NCI-H1417 (cell line): ENCODE results near the gene NFATC3.

Source experiments
- DNase-seq, 3 experiments: peaks; one replicate each; lab custom pipeline; 2025; lab: John Stamatoyannopoulos, UW

The NFATC3 gene

GRCh38 chr16:68190736-68191510 lies 105.8 kb downstream of the NFATC3 start:
- DNase-seq, result no peak

- no peak for DNase-seq
Observed at GRCh38 chr16:68194251-68194650, 109.1 kb downstream of the NFATC3 start.

DNA sequence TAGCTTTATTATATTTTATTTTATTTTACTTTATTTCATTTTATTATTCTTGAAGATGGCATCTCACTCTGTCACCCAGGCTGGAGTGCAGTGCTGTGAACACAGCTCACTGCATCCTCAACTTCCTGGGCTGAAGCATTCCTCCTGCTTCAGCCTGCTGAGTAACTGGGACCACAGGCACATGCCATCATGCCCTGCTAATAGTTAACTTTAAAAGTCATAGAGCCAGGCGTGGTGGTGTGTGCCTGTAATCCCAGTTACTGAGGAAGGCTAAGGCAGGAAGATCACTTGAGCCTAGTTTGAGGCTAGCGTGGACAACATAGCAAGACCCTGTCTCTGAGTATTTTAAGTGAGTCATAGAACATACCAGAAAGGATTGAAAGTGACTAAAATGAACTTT lies 112.1 kb downstream of the NFATC3 start:
- no peak for DNase-seq

- DNase-seq, result no peak
Observed at GRCh38 chr16:68200088-68200783, 115.1 kb downstream of the NFATC3 start.

DNA sequence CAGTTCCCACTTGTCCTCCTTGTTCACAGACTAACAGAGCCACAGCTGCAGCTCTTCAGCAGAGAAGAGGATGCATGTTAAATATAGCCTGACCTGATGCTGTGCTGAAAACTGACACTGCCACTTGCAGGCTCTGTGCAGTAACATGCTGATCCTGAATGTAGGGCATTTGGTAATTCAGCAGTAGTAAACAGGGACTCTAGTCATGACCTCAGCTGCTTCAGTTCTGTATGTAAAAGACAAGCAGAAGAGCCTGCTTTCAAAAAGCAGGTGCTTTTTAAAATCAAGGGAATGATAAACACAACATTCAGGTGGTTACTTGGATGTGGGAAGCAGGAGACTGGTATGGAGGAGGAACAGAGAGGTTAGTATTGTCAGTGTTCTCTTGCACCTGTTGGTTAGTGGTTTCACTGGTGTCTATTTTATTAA lies 116.9 kb downstream of the NFATC3 start:
- peak in 2 of 3 experiments; percentile 50 to 84 for DNase-seq

DNA sequence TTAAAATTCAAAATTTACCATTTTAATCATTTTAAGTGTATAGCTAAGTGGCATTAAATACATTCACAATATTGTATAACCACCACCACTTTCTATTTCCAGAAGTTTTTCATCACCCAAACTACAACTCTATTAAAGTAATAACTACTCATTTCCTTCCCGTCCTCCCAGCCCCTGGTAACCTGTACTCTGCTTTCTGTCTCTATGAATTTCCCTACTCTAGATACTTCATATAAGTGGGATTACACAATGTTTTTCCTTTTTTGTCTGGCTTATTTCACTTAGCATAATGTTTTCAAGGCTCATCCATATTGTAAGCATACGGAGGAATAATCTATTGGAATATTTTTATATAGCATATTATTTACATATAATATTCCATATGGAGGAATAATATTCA lies 121.1 kb downstream of the NFATC3 start:
- no peak for DNase-seq

DNA sequence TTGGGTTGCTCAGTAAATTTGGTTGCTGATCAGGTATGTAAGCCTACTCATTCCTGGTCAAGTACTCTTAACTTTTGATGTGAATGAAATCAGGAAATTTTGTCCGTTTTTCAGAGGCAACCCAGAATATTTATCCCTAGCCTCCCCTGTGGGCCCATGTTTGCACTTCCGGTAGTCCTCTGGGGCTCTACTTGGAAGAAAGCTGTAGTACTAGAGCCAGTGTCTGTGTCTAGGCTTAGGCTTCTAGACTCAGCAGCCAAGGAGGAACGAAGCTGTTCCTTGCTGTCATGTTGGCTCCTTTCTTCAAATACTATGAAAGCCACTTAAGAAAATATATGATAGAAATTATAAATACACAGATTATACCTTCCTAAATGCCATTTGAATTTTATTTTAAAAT lies 129.6 kb downstream of the NFATC3 start:
- DNase-seq, result no peak

GRCh38 chr16:68215302-68215701 lies 130.1 kb downstream of the NFATC3 start:
- DNase-seq, result no peak

DNA sequence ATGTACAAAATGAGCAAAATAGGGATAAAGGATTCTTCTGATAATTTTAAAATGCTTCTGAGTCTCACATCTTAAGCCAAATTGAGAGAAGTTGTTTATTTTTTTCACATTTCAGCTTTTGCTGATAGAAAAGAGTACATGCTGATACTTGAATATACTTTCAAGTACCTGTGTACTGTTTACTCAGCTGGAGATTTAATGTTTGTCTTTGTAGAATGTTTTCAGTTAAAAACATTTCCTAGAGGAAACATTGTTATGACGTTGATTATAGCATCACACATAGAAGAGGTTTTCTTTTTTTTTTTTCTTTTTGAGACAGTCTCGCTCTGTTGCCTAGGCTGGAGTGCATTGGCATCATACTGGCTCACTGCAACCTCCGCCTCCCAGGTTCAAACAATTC lies 131.1 kb downstream of the NFATC3 start:
- DNase-seq, result peak in 1 of 3 experiments; percentile 28

DNA sequence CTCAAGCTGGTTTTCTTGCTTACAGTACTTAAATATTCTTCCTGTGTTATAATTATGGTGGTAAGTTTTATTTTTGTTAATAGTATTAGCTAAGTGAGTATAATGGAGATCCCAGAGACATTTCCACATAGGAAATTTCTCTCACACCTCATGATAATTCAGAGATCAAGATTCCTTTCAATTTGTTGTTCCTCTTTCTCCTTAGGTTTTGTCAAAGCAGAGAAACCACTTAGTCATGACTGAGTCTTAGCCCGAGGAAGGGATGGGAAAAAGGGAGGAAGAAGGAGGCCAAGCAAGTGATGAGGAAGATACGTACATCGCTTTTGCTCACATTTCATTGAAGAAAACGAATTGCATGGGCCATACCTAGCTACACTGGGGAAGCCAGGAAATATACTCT lies 132.3 kb downstream of the NFATC3 start:
- DNase-seq, result no peak

- DNase-seq, result no peak
Observed at GRCh38 chr16:68219725-68220351, 134.7 kb downstream of the NFATC3 start.

DNA sequence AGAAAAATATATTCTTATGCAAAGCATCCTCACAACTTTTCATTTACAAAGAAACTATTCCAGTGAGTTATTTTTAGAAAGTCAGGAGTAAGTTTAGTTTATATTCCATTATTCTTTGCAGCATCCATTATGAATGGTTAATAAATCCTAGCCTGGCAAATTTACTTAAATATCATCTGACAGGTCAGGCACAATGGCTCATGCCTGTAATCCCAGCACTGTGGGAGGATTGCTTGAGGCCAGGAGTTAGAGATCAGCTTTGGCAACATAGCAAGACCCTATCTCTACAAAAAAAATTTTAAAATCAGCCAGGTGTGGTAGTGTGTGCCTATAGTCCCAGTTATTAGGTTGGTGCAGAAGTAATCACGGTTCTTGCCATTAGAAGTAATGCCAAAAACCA lies 137.9 kb downstream of the NFATC3 start:
- DNase-seq, result no peak

GRCh38 chr16:68226116-68226515 lies 140.9 kb downstream of the NFATC3 start:
- no peak for DNase-seq

GRCh38 chr16:68227183-68227793 lies 142.1 kb downstream of the NFATC3 start:
- DNase-seq, result no peak

GRCh38 chr16:68227850-68228553 lies 142.8 kb downstream of the NFATC3 start:
- no peak for DNase-seq

DNA sequence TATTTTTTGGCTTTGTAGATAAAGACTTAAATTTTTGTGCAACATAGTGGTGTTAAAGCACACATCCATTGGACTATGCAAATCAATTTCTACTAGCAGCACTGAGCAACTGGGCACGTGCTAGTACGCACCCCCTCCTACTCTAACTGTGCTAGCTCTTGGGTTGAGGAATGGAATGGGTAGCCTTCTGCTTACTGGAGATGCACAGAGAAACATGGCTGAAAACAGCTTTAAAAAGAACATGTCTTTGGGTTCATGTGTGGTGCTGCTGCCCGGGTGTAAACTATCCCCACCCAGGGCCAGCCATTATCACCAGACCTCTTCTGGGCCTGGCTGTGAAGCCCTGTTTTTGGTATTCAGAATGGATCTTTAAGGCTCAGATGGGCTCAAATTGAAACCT lies 143.5 kb downstream of the NFATC3 start:
- no peak for DNase-seq

GRCh38 chr16:68229431-68230175 lies 144.4 kb downstream of the NFATC3 start:
- DNase-seq, result peak; percentile 35 to 68 (median 44)

DNA sequence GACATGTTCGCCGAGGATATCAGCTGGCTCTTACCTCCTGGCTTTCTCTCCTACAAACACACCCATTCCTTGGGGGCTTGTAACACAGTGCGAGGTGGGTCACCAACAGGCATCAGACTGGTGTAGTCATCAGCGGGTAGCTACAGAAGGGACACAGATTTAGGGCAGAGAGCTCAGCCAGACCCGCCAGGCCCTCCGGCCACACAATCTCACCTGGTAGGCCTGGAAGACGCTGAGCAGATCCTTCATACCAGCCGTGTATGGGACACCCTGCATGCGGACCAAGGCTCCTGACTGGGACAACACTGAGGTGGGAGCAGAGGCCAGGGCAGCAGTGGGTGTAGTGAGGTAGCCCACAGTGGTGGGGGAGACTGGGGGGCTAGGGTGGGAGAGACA lies 145.0 kb downstream of the NFATC3 start:
- no peak for DNase-seq

DNA sequence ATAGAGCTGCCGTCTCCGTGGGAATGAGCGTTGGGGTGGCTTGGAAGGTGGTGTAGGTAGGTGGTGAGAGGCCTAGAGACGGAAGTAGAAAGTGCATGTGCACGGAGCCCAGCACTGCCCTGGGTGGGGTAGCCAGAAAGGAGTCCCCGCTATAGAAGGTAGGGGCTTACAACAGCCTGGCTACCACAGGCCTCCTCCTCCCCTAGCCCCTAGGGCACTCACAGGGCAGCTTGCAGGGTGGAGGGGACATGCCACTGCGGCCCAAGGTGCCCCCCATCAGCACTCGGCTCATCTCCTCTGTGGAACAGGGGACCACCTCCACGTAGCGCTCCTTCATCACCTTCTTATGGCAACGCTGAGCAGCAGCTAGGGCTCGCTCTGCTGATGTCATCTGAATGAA lies 145.8 kb downstream of the NFATC3 start:
- DNase-seq, result no peak

GRCh38 chr16:68231384-68232136 lies 146.4 kb downstream of the NFATC3 start:
- DNase-seq, result no peak

- no peak for DNase-seq
Observed at GRCh38 chr16:68232335-68232734, 147.2 kb downstream of the NFATC3 start.
